IPS DF 6.9 (cell line): ENCODE data around the gene ANP32D.
"Not testable (repeated sequence)": the region's sequence is repeated elsewhere in the genome, so short reads cannot be mapped to it uniquely, and the experiment has no call there.

Source experiments
- DNase-seq: peaks from one replicate; pipeline ENCODE4 v3.0.0-alpha.2; 2013; ENCODE audit warnings: low read depth, low spot score
- H3K27ac ChIP-seq: one replicate; pipeline ENCODE4 v1.5.1; 2013; ENCODE audit warnings: low read length, control low read depth
- H3K27me3 ChIP-seq: 2 replicates; pipeline ENCODE4 v1.6.1; 2013; ENCODE audit warnings: mild to moderate bottlenecking, low read length; ENCODE audit not compliant: control insufficient read depth, insufficient read depth
- H3K36me3 ChIP-seq: 2 replicates; pipeline ENCODE4 v1.6.1; 2013; ENCODE audit warnings: low read length; ENCODE audit not compliant: control insufficient read depth, insufficient read depth
- H3K4me1 ChIP-seq: 2 replicates; pipeline ENCODE4 v1.6.1; 2013; ENCODE audit warnings: low read length; ENCODE audit not compliant: control insufficient read depth, insufficient read depth
- H3K4me3 ChIP-seq: 2 replicates; pipeline ENCODE4 v1.5.1; 2013; ENCODE audit warnings: mild to moderate bottlenecking, low read length
- H3K9me3 ChIP-seq: 2 replicates; pipeline ENCODE4 v1.6.1; 2013; ENCODE audit warnings: low read length, inconsistent platforms; ENCODE audit not compliant: control insufficient read depth, insufficient read depth
- WGBS: extraction: QIAGEN DNeasy Blood & Tissue Kit; methylation state at CpG from one replicate; pipeline ENCODE4 v1.1.7; 2013; ENCODE audit warnings: mixed read lengths, missing lambda C conversion rate; ENCODE audit not compliant: insufficient read length, insufficient coverage; 5-methylcytosine and 5-hydroxymethylcytosine counted together

The ANP32D gene

DNA sequence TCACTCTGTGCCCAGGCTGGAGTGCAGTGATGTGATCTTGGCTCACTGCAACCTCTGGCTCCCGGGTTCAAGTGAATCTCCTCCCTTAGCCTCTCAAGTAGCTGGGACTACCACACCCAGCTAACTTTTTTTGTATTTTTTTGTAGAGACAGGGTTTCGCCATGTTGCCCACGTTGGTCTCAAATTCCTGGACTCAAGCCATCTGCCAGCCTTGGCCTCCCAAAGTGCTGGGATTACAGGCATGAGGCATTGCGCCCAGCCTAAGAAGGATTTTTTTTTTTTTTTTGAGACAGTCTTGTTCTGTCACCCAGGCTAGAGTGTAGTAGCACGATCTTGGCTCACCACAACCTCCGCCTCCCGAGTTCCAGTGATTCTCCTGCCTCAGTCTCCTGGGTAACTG is 17.1 kb downstream of the ANP32D start:
- not testable (repeated sequence) for H3K36me3 ChIP-seq, DNase-seq, H3K27ac ChIP-seq, H3K27me3 ChIP-seq, H3K9me3 ChIP-seq, H3K4me1 ChIP-seq, H3K4me3 ChIP-seq
- WGBS = no CpG with 5 or more reads among the region's 7 CpGs

DNA sequence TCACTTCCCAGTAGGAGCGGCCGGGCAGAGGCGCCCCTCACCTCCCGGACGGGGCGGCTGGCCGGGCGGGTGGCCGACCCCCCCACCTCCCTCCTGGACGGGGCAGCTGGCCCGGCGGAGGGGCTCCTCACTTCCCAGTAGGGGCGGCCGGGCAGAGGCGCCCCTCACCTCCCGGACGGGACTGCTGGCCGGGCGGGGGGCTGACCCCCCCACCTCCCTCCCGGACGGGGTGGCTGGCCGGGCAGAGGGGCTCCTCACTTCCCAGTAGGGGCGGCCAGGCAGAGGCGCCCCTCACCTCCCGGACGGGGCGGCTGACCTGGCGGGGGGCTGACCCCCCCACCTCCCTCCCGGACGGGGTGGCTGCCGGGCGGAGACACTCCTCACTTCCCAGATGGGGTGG is 27.9 kb downstream of the ANP32D start:
- DNase-seq, H3K36me3 ChIP-seq, H3K4me3 ChIP-seq, H3K27me3 ChIP-seq, H3K27ac ChIP-seq, H3K9me3 ChIP-seq, H3K4me1 ChIP-seq: not testable (repeated sequence)
- WGBS = no CpG with 5 or more reads among the region's 32 CpGs

- H3K4me3 ChIP-seq, H3K27me3 ChIP-seq, H3K27ac ChIP-seq, DNase-seq, H3K36me3 ChIP-seq, H3K9me3 ChIP-seq, H3K4me1 ChIP-seq: not testable (repeated sequence)
- WGBS = no CpG with 5 or more reads among the region's 2 CpGs
Observed at GRCh38 chr12:48506836-48507235, 34.5 kb downstream of the ANP32D start.

DNA sequence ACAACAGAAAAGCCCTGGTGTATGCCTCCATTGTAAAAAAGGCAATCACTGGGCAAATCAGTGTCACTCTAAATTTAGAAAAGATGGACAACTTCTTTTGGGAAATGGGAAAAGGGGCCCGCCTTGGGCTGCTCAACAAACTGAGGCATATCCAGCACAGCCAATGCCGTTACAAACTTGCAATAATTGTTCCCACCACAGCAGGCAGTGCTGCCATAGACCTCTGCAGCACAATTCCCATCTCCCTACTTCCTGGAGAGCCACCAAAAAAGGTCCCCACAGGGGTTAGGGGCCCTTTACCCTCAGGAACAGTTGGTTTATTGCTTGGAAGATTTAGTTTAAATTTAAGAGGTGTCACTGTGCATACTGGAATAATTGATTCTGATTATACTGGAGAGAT is 36.6 kb downstream of the ANP32D start:
- Histone ChIP-seq H3K27ac (no peak overlapping the region), H3K36me3 (no peaks in the 10 kb centered on the region), H3K27me3 (no peaks in the 10 kb centered on the region), H3K4me3 (no peak overlapping the region), H3K9me3 (no peaks in the 10 kb centered on the region), H3K4me1 (no peaks in the 10 kb centered on the region)
- no peak for DNase-seq
- WGBS = no CpG with 5 or more reads among the region's 2 CpGs

DNA sequence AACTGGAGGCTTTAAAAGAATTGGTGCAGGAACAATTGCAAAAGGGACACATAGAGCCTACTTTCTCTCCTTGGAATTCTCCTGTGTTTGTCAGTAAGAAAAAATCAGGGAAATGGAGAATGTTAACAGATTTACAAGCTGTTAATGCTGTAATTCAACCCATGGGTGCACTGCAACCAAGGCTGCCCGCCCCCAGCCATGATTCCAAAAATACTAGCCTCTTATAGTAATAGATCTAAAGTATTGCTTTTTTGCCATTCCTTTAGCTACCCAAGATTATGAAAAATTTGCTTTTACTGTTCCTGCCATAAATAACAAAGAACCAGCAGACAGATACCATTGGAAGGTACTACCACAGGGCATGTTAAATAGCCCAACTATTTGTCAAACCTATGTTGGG is 37.8 kb downstream of the ANP32D start:
- H3K4me1 ChIP-seq = no peaks in the 10 kb centered on the region
- no peak overlapping the region for H3K27ac ChIP-seq
- WGBS = no CpG with 5 or more reads among the region's 1 CpG
- no peaks in the 10 kb centered on the region for H3K27me3 ChIP-seq
- DNase-seq = no peak
- no peaks in the 10 kb centered on the region for H3K9me3 ChIP-seq
- no peak overlapping the region for H3K4me3 ChIP-seq
- no peaks in the 10 kb centered on the region for H3K36me3 ChIP-seq

DNA sequence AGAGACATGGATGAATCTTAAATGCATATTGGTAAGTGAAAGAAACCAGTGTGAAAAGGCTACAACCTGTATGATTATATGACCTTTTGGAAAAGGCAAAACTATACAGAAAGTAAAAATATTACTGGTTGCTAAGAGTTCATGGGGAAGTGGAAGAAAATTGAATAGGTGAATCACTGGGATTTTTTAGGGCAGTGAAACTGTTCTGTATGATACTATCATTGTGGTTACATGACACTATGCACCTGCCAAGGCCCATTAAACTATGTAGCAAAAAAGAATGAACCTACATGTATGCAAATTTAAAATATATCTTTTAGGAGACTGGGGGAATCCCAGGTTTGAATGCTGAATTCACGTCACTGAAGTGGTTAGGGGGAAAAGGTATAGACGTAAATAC is 40.5 kb downstream of the ANP32D start:
- Histone ChIP-seq H3K27ac (no peak overlapping the region), H3K36me3 (no peaks in the 10 kb centered on the region), H3K9me3 (no peaks in the 10 kb centered on the region), H3K27me3 (no peaks in the 10 kb centered on the region), H3K4me3 (no peak overlapping the region), H3K4me1 (no peaks in the 10 kb centered on the region)
- WGBS = no CpG with 5 or more reads among the region's 2 CpGs
- no peak for DNase-seq

DNA sequence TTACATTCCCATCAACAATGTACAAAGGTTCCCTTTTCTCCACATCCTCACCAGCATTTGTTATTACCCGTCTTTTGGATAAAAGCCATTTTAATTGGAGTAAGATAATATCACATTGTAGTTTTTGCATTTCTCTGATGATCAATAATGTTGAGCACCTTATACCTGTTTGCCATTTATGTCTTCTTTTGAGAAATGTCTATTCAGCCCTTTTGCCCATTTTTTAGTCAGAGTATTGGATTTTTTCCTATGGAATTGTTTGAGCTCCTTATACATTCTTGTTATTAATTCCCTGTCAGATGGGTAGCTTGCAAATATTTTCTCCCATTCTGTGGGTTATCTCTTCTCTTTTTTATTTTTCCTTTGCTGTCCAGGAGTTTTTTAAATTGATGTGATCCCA is 42.4 kb downstream of the ANP32D start:
- Histone ChIP-seq H3K9me3 (no peaks in the 10 kb centered on the region), H3K4me3 (no peak overlapping the region), H3K27me3 (no peaks in the 10 kb centered on the region), H3K4me1 (no peaks in the 10 kb centered on the region), H3K27ac (no peak overlapping the region), H3K36me3 (no peaks in the 10 kb centered on the region)
- no peak for DNase-seq
- no CpG with 5 or more reads among the region's 1 CpG for whole genome bisulfite sequencing

- DNase-seq, H3K27me3 ChIP-seq, H3K9me3 ChIP-seq: not testable (repeated sequence)
Observed at GRCh38 chr12:48520381-48520780, 48.0 kb downstream of the ANP32D start.

More at GRCh38 chr12:48520381-48520780, 48.0 kb downstream of the ANP32D start:
- H3K27ac ChIP-seq, H3K4me3 ChIP-seq, H3K36me3 ChIP-seq, H3K4me1 ChIP-seq: not testable (repeated sequence)
- WGBS = no CpG with 5 or more reads among the region's 24 CpGs
